Measurements from ENCODE around the gene PHACTR1.
"Not testable (repeated sequence)": the region's sequence is repeated elsewhere in the genome, so short reads cannot be mapped to it uniquely, and the experiment has no call there.

The PHACTR1 gene

DNA sequence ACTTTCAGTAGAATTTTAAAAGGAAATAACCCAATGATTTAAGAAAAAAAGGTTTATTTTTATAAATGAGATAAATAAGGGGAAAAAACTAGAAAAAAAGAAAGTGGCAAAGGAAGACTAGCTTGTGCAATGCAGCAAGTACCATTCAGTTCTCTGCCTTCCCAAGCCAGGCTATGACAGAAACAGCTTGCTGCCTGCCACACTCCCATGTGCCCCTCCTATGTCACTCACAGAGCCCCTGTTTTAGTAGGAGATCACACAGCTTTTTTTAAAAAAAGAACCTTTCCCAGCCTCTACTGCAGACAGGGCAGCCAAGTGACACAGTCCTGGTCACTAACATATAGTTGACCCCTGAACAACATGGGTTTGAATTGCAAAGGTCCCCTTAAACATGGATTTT lies 598.2 kb downstream of the PHACTR1 start:
- DNase-seq (ENCODE audit: low spot score): no peak

DNA sequence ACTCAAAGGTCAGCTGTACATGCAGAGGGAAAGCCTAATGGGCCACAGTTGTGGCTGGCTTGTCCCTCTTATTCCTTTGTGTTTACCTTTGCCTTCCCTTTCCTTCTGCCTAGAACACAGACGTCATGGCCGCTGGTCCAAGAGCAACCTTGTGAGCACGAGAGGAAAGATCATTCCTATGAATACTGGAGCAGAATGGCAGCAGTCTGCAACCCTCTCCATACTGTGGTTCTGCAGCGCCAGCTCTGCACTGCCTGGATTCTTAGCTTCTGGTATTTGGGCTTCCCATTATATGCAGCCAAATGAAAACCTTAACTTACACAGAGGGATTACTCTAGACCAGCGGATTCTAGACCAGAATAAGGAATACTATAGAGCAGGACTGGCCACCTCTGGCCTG lies 599.3 kb downstream of the PHACTR1 start:
- DNase-seq (ENCODE audit: low spot score): no peak

DNA sequence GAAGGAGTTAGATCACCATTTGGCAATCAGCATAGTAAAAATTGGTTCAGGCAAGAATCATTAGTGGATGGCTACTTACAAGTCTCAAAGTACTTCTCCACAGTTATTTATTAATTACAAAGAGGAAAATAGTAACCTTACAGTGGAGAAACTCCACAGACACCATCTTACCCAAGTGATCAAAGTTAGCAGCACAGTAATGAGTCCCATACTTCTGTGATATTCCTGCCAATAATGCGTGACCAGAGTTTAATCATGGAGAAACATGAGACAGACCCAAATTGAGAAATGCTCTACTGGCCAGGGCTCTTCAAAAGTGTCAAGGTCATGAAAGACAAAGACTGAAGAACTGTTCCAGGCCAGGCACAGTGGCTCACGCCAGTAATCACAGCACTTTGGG lies 602.3 kb downstream of the PHACTR1 start:
- no peak for DNase-seq (ENCODE audit: low spot score)

DNA sequence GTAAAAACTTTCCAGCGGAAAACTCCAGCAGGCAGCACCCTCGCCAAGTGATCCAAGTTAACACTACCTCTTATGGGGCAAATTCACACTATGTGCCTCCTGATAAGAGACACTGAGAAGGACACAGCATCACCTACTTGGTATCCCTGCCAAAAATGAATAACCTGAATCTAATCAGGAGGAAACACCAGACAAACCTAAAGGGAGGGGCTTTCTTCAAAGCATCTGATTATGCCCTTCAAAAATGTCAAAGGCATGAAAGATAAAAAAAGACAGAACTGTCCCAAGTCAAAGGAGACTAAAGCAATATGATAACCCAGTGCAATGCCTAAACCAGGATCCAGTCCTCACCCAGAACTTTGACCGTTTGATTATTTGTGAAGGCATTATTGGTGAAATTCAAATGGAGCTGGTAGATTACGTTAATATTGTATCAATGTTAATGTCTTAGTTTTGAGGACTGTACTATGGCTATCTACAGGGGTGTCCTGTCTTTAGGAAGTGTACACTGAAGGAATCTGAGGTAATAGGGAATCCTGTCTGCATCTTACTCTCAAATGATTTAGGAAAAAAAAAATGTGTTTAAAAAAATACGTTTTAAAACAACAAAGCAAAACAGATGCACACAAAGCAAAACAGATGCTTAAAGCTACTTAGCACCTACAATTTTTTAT lies 603.5 kb downstream of the PHACTR1 start:
- no peak for DNase-seq (ENCODE audit: low spot score)

DNA sequence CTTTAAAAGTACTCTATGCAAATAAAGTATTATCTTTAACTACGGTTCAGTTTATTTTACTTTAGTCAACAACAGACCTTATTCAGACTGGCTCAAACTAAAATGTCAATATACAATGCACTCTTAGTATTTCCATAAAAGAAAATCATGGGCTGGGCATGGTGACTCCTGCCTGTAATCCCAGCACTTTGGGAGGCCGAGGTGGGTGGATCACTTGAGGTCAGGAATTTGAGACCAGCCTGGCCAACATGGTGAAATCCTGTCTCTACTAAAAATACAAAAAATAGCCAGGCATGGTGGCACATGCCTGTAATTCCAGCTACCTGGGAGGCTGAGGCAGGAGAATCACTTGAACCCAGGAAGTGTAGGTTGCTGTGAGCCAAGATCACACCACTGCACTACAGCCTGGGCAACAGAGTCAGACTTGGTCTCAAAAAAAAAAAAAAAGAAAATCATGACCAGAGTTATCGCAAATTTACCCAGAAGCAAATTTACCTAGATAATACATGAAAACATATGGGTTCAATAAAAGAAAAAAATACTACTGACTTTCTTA lies 609.5 kb downstream of the PHACTR1 start:
- DNase-seq (ENCODE audit: low spot score): not testable (repeated sequence)

DNA sequence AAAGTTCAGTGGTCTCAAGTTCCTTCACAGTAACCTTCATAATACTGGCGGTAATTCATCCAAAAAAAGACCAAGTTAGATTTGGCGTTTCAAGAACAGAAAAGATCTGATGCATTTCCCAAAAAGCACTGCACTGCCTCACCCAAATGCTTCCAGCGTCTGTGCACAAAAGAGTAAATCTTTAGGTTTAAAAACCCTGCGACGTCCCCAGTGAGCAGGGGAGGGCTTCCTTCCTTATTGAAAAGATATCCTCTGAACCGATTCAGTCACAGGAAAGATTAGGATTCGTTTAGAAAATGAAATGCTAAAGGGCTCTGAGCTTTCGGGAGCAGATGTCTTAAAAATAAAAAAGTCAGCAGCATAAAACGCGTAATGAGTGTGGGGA lies 611.1 kb downstream of the PHACTR1 start:
- DNase-seq (ENCODE audit: low spot score): no peak

DNA sequence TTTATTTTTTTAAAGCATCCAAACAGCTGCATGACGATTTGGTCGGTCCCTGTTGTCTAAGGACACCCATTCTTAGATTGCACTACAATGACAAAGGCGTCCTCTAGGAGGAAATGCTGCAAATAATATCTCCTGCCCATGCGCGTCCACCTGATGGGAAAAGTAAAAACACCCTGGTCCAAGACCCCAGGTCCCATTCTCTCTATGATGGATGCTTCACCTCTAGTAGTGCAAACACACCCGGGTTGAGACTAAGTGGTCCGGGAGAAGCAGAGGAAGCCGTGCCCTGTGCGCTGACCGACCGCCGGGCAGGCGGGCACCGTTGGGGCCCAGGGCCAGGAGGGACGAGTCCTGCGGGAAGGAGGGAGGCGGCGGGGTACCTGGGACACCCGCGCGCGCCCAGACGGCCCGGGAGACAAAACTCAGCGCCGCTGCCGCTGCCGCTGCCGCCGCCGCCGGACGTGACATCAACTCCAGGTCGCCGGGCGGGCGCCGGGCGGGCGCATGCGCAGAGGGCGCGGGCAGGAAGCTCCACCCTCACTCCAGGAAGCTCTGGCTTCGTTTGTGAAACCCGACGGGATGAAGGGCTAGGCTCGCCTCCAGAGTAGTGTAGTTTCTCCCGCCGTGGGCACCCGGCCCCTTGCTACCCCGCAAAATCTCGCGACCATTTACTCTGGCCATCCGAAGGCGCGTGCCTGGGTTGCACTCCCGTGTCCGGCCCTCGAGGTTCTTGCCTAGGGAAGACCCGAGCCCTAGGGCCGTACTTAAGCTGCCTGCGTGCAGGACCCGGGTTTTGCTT lies 611.7 kb downstream of the PHACTR1 start, which contains the start of gene TBC1D7:
Gene TBC1D7, minus strand, starts transcription at position 462 of the 799 bp plus-strand sequence. CDS start 1,639 bp downstream, outside the sequence.
- peak; percentile 92 for DNase-seq (ENCODE audit: low spot score)

DNA sequence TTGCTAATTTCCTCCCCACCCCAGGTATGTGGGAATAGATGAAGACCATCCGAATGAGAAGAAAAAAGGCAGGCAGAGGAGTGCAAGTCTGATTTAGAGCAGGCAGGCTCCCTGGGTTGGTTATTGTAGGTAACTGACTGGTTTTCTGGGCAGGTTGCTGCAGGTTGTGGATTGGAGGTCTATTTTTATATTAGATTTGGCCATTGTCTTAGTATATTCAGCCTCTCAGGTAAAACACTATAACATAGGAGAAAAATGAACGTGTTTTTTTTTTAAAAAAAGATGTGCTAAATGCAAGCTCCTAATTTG lies 612.3 kb downstream of the PHACTR1 start:
- no peak for DNase-seq (ENCODE audit: low spot score)

DNA sequence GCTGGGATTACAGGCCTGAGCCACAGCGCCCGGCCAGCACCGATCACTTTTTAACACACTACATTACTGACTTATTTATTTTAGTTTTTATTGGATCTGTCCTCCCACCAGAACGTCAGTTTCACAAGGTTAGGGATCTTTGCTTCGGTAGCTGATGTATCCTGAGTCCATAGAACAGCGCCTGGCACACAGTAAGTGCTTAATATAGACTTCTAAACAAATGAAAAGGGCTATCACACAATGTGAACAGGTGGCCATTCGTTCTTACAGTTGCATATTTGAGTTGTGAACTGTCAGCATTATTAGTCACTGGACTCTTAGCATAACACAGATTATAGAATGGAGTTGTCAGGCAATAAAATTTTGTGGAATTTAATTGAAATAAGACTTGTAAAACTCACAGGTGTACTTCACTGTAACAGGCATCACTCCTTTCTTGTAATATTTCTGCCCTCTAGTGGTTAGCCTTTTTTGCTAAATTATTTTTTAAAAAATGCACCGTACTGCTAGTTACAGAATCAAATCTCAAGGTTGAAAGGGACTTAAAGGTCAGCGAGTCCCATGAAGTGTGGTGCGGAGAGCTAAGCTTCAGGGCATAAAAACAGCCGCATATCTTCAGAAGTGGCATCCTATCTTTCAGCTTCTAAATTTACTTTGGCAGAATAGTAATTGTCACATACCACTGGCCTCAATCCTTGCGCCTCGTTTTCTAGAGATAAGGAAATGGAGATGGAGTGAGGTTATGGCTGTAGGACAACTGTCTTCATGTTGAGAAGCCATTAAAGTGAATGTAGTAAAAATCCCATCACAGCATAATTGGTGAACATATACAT lies 615.2 kb downstream of the PHACTR1 start:
- peak; percentile 48 for DNase-seq (ENCODE audit: low spot score)

DNA sequence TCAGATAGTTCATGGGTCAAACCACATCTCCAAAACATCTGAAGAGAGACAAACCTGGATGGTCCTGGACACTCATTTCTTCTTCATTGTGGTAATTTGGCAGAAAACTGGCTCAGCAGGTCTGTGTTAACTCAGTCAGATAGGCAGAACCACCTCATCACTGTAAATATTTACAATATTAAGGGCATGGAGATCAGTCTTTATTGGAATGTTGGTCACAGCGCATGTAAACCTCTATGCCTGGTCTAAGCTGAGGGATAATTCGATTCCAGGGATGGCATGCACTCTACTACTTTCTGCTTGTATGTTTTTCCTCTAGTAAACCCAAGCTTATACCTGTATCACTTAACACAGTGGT lies 615.8 kb downstream of the PHACTR1 start:
- no peak for DNase-seq (ENCODE audit: low spot score)

DNA sequence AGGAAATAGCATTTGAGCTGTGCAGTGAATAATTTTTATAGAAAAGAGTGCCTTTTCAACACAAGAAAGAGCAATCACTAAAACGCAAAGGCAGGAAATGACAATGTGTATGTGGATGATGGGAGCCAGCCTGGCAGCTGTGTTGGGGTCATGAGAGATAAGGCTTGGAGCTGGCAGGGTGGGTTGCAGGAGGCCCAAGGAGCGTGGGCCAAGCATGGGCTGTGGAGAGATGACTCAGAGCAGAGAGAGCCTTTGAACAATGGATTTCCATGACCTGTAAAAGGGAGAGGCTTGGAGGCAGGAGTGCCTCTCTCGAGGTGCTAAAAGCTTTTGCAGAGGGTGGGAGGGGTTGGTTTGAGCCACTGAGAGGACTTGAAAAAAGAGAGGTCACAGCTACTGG lies 618.4 kb downstream of the PHACTR1 start:
- DNase-seq (ENCODE audit: low spot score): no peak

DNA sequence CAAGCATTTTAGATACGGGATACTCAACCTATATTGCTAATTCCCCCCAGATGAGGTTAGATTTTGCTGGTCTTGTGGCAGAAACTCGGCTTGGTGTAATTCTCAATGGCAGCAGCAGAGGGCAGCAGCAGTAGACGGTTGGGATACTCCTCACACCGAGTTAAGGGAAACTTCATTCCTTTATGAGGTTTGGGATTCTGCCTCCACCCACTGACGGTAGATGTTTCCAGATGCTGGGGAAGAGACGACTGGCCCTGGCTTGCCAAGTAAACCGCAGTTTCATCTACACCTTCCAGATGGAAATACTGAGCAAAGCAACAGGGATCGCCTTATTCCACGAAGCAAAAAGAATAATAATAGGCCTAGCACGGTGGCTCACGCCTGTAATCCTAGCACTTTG lies 620.0 kb downstream of the PHACTR1 start:
- DNase-seq (ENCODE audit: low spot score): peak; percentile 73

DNA sequence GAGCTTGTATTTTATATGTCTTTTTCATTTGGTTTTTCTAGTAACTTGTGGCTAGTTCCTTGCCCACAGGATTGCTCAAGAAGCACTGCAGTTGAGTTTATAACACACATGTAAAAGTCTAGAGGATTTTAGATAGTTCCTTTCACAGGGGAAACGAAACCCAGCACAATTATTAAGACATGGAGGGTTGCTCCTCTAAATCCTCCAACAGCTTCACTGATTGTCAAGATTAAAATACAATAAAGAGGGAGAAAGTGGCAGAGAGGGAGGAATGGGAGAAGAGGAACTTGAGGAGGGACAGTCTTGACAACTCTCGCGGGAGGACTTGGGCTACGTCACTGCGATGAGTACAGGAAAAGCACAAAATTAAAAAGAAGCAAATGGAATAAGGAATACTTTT lies 621.5 kb downstream of the PHACTR1 start:
- no peak for DNase-seq (ENCODE audit: low spot score)
